Psoas muscle (tissue), 8 donors: ENCODE measurements around the gene CELF1. TPM values are rescaled to one million over a fixed set of nuclear protein-coding genes. Genes with fewer than 3 reads are reported as not detected.
"Not testable (repeated sequence)": the region's sequence is repeated elsewhere in the genome, so short reads cannot be mapped to it uniquely, and the experiment has no call there.

Experiments
- ATAC-seq, 4 donors: fragments of 200-7000 bp; cut with Tn5 transposase; one replicate each; pipeline ENCODE4 v1.9.1; 2020; ENCODE audit warnings: moderate library complexity in 3 of 4, mild to moderate bottlenecking in 2 of 4
- DNase-seq, 2 donors: peaks; one replicate each; pipeline ENCODE4 v3.0.0-alpha.2; 2020
- H3K27ac ChIP-seq: fragments of 200-600 bp; one replicate; pipeline ENCODE4 v1.8.0; 2022
- H3K27me3 ChIP-seq, 3 donors: fragments of 200-600 bp in 1 of 3; one replicate each; pipeline versions ENCODE4 v1.6.1 to v1.8.0; 2013 to 2022; ENCODE audit warnings: low read length in 2 of 3, mild to moderate bottlenecking in 2 of 3, moderate library complexity in 1 of 3; ENCODE audit not compliant: insufficient read depth in 3 of 3
- H3K36me3 ChIP-seq, 2 donors: fragments of 200-600 bp in 1 of 2; one replicate each; pipeline versions ENCODE4 v1.6.1 to v1.8.0; 2013 to 2022; ENCODE audit warnings: low read depth in 1 of 2, mild to moderate bottlenecking in 1 of 2, moderate library complexity in 1 of 2; ENCODE audit not compliant: insufficient read depth in 1 of 2
- H3K4me1 ChIP-seq: fragments of 200-600 bp; one replicate; pipeline ENCODE4 v1.8.0; 2022
- H3K4me3 ChIP-seq: fragments of 200-600 bp; one replicate; pipeline ENCODE4 v1.8.0; 2022; ENCODE audit warnings: mild to moderate bottlenecking
- H3K9me3 ChIP-seq: fragments of 200-600 bp; one replicate; pipeline ENCODE4 v1.8.0; 2022
- WGBS, 3 donors: extraction: QIAGEN DNeasy Blood & Tissue Kit; methylation state at CpG; one replicate each; pipeline versions ENCODE4 v1.1.6 to v1.1.7; 2013; 5-methylcytosine and 5-hydroxymethylcytosine counted together
- intact Hi-C, 2 donors: fragments of 100-400 bp; cut with DNase I; formaldehyde crosslinking; loops; one replicate each; pipeline versions ENCODE4 v1.11.0 to v1.14.2; 2022
- polyA plus RNA-seq, 3 donors: library from polyadenylated mRNA; stranded (reverse); fragments of 200-250 nt; gene quantifications; one replicate each; pipeline ENCODE4 v1.2.3, GENCODE V29; 2013
- total RNA-seq, 4 donors: library from RNA; stranded (reverse); fragmentation: NEBNext Ultra II Directional in 2 of 4; extraction: Animal tissue kit (Norgen Biotek cat#: 25700) in 2 of 4; gene quantifications; one replicate each; pipeline versions ENCODE4 v1.2.1 to v1.2.4, GENCODE V29; 2021 to 2023
- TF ChIP-seq, protein P1 (sequence below): fragments of 200-600 bp; IDR thresholded peaks from one replicate; pipeline ENCODE4 v1.8.0; 2022; ENCODE audit warnings: antibody characterized with exemption
- donor health status: healthy with polysubstance abuse.
- donor health status: DM: no; HTN: no; CAD: no; lungs with moderate emphysema.
- donor health status: Bipolar disorder and iron deficiency.
- donor health status: healthy.
- donor health status: DM: yes; HTN: yes; CAD: no.
- donor health status: DM: no; HTN: no; CAD: no.
- donor health status: DM: no; HTN: no; CAD: no.
- donor health status: DM: yes; HTN: yes; CAD: no.

Gene CELF1
- total and polyA plus RNA-seq, 7 donors, result 40.1 to 193 (median 112) TPM

DNA sequence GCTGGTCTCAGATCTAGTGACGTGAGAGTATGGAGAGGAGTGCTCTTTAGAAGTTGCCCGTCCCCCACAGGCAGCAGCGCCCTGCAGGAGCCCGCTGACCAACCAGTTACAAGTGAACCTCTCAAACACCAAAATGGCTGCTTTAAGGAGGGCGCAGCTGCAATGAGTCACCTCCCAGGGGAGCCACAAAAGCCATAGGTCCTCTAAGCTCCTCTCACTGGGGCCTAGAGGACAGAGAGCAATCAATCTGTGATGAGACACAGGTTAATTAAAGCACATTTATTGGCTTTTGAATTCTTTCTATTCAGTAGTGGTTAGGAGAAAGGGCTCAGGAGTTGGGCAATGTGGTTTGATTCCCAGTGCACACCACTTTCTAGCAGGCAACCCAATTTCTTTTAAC, 88.4 kb downstream of the CELF1 start:
- 89 to 91% (median 90%) methylated on average over 5 of the region's 5 CpGs for whole genome bisulfite sequencing, 3 donors
- ATAC-seq, result peak in 3 of 4 donors; percentile 25 to 44 (median 42)
- intact Hi-C loops, result no loop called here
- TF ChIP-seq, protein P1, sequence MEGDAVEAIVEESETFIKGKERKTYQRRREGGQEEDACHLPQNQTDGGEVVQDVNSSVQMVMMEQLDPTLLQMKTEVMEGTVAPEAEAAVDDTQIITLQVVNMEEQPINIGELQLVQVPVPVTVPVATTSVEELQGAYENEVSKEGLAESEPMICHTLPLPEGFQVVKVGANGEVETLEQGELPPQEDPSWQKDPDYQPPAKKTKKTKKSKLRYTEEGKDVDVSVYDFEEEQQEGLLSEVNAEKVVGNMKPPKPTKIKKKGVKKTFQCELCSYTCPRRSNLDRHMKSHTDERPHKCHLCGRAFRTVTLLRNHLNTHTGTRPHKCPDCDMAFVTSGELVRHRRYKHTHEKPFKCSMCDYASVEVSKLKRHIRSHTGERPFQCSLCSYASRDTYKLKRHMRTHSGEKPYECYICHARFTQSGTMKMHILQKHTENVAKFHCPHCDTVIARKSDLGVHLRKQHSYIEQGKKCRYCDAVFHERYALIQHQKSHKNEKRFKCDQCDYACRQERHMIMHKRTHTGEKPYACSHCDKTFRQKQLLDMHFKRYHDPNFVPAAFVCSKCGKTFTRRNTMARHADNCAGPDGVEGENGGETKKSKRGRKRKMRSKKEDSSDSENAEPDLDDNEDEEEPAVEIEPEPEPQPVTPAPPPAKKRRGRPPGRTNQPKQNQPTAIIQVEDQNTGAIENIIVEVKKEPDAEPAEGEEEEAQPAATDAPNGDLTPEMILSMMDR, result no peak
- Histone ChIP-seq H3K4me1 (peaks cover 7% of the 10 kb centered on the region), H3K4me3 (no peak overlapping the region), H3K27ac (no peak overlapping the region), H3K9me3 (no peaks in the 10 kb centered on the region), H3K36me3 (peaks cover 5 to 24% of the 10 kb centered on the region in 2 donors), H3K27me3 (no peaks in the 10 kb centered on the region)
- DNase-seq, result no peak

DNA sequence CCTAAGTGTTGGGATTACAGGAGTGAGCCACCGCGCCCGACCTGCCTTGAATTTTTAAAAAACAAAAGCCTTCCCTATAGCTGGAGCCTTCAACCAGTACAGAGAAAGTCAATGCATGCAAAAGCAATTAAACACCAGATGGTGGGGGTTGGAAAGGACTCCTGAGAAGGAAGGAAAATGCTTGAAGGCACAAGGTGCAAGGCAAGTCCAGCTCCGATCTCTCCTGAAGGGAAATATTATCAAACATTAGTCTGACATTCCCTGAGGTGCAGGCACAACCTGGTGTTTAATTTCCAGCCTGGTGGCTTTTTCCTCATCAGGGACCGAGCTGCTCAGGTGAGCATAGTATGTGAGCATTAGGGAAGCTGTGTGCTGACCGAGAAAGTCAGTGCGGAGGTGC, 91.1 kb downstream of the CELF1 start:
- Histone ChIP-seq H3K4me3 (no peak overlapping the region), H3K36me3 (peaks cover 3 to 11% of the 10 kb centered on the region in 2 donors), H3K27ac (no peak overlapping the region), H3K4me1 (peaks cover 5% of the 10 kb centered on the region), H3K9me3 (no peaks in the 10 kb centered on the region), H3K27me3 (no peaks in the 10 kb centered on the region)
- no peak for ATAC-seq
- no peak for DNase-seq
- TF ChIP-seq, protein P1, result no peak
- intact Hi-C loops, result no loop called here
- 93% methylated on average over 7 of the region's 7 CpGs for WGBS, 3 donors

DNA sequence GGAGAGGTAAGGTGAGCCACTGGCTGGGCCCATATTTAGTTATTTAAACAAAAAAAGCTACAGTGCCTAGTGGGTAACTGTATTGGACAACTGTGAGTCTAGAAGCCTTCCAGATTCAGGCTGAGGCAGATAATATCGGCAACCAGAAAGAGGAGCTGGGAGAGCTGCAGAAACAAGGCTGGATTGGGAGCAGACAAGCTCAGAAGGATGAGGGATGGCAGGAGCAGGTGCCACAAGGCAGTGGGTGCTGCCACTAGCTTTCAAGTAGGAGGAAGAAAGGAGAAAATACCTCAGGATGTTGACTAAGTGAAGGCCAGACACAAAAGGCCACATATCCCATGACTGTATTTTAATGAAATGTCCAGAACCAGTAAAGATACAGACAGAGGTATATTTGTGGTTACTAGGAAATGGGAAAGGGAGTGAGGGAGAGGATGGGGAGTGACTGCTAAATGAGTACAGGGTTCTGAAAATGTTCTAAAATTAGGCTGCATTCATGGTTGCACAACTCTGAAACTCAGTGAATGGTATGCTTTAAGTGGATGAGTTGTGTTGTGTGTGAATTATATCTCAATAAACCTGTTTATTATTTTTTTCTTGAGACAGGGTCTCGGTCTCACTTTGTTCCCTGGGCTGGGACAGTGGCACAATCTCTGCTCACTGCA, 92.2 kb downstream of the CELF1 start:
- TF ChIP-seq, protein P1, result no peak
- Histone ChIP-seq H3K27ac (no peak overlapping the region), H3K9me3 (no peaks in the 10 kb centered on the region), H3K4me3 (no peak overlapping the region), H3K4me1 (no peaks in the 10 kb centered on the region), H3K27me3 (no peaks in the 10 kb centered on the region), H3K36me3 (peaks cover 3 to 11% of the 10 kb centered on the region in 2 donors)
- WGBS, 3 donors, result 94 to 97% (median 96%) methylated on average over 2 of the region's 2 CpGs
- DNase-seq (peak in 1 of 2 donors; percentile 16), ATAC-seq (peak in 1 of 4 donors; percentile 22)
- intact Hi-C loops, result no loop called here

DNA sequence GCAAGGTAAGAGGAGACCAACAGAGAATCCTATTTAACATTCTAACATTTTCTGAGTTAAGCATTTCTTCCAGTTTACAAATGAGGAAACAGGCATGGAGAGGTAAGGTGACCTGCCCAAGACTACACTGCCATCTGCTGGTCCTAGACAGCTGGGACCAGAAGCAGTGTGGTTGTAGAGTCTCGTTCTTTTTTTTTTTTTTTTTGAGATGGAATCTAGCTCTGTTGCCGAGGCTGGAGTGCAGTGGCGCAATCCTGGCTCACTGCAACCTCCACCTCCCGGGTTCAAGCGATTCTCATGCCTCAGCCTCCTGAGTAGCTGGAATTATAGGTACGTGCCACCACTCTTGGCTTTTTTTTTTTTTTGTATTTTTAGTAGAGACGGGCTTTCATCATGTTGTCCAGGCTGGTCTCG, 98.7 kb downstream of the CELF1 start:
- H3K27me3 ChIP-seq, H3K4me3 ChIP-seq, H3K27ac ChIP-seq, H3K4me1 ChIP-seq, H3K9me3 ChIP-seq, H3K36me3 ChIP-seq: not testable (repeated sequence)
- TF ChIP-seq, protein P1, result peak; percentile 80
- DNase-seq (peak; percentile 73 to 85), ATAC-seq (peak; percentile 68 to 84 (median 80))
- intact Hi-C loops, result loop anchor here (1.0 to 2.0 kb wide), 2 partner anchors 79 to 80 kb away; no protein-coding TSS in a partner anchor
- 11 to 17% (median 16%) methylated on average over 7 to 8 of the region's 8 CpGs for WGBS, 3 donors

DNA sequence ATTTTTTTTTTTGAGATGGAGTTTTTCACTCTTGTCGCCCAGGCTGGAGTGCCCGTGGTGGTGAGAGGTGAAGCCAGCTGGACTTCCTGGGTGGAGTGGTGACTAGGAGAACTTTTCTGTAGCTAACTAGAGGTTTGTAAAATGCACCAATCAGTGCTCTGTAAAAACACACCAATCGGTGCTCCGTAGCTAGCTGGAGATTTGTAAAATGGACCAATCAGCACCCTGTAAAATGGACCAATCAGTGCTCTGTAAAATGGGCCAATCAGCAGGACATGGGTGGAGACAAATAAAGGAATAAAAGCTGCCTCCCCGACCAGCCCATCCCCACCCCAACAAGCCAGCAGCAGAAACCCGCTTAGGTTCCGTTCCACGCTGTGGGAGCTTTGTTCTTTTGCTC, 99.6 kb downstream of the CELF1 start:
- intact Hi-C loops, result no loop called here
- Histone ChIP-seq H3K9me3 (no peaks in the 10 kb centered on the region), H3K27ac (no peak overlapping the region), H3K27me3 (no peaks in the 10 kb centered on the region), H3K36me3 (no peaks in the 10 kb centered on the region), H3K4me1 (peaks cover 4% of the 10 kb centered on the region), H3K4me3 (no peak overlapping the region)
- TF ChIP-seq, protein P1, result no peak
- DNase-seq (peak in 1 of 2 donors; percentile 25), ATAC-seq (no peak)
- WGBS, 3 donors, result 89 to 95% (median 90%) methylated on average over 8 of the region's 8 CpGs
